ENCODE measurements around the gene ZC2HC1B. TPM values are rescaled to one million over a fixed set of nuclear protein-coding genes. Genes with fewer than 3 reads are reported as not detected.
A peak's percentile ranks its signal among the peaks of the same experiment; 100 is the strongest.

Gene ZC2HC1B
- total and polyA plus RNA-seq, 10 of the 15 experiments (the other 5 are each of a cell fraction or from before 2014, with no cell fraction given): 0.09 to 0.36 (median 0.31) TPM; not detected in 5

- TF ChIP-seq ZBTB11 (CRISPR knock-in tag; IDR thresholded peaks at IDR 0.05): no peak
- peak; percentile 62; the same call in 1 of the 2 replicates for TF ChIP-seq HDGF (IDR thresholded peaks at IDR 0.05)
- no peak for TF ChIP-seq KLF5 (IDR thresholded peaks at IDR 0.05; ENCODE audit: partially characterized antibody)
- TF ChIP-seq E4F1 (IDR thresholded peaks at IDR 0.05; ENCODE audit: borderline replicate concordance, partially characterized antibody): peak; percentile 48
- no peak for TF ChIP-seq TARDBP (IDR thresholded peaks at IDR 0.05; ENCODE audit: borderline replicate concordance)
- peak; percentile 10; the same call in 1 of the 2 replicates for TF ChIP-seq PAX5 (IDR thresholded peaks at IDR 0.05; ENCODE audit: borderline replicate concordance, low read depth, low read length)
- no peak for TF ChIP-seq CHD4 (IDR thresholded peaks at IDR 0.05)
- TF ChIP-seq NFIC (IDR thresholded peaks at IDR 0.05; ENCODE audit: low read depth, low read length): no peak
- peak; percentile 99 to 100 for TF ChIP-seq BHLHE40 (IDR thresholded peaks at IDR 0.05; ENCODE audit: borderline replicate concordance in 1 of 2, low read depth in 2 of 2, low read length in 1 of 2)
- peak; percentile 82; the same call in 1 of the 2 replicates for TF ChIP-seq ATF2 (IDR thresholded peaks at IDR 0.05; ENCODE audit: low read length)
- no peak for TF ChIP-seq SRF (IDR thresholded peaks at IDR 0.05; ENCODE audit: low read depth in 2 of 2, low read length in 2 of 2)
- peak; percentile 82 for TF ChIP-seq IKZF1 (conservative IDR thresholded peaks at IDR 0.05)
- peak; percentile 98 for TF ChIP-seq RCOR1 (conservative IDR thresholded peaks at IDR 0.05; ENCODE audit: low read depth, low read length)
- TF ChIP-seq EGR1 (IDR thresholded peaks at IDR 0.05; ENCODE audit: borderline replicate concordance in 1 of 2, low read depth in 2 of 2, low read length in 2 of 2): peak in 1 of 2 experiments; percentile 25; a peak in 1 of 3 replicates
- TF ChIP-seq CUX1 (IDR thresholded peaks at IDR 0.05; ENCODE audit: insufficient replicate concordance, low read depth, low read length): no peak
- peak; percentile 60; the same call in 1 of the 2 replicates for TF ChIP-seq RFX5 (IDR thresholded peaks at IDR 0.05; ENCODE audit: low read depth, low read length)
Measured at GRCh38 chr6:143842902-143843676, 21.2 kb upstream of the ZC2HC1B start, which contains the start of gene LTV1 (continued).
